ENCODE measurements around the gene PROC.

- no peak for TF ChIP-seq GLI4 (tag by site-specific recombination; IDR thresholded peaks at IDR 0.05)
- no peak for TF ChIP-seq ATF2 (tag by site-specific recombination; IDR thresholded peaks at IDR 0.05; ENCODE audit: low read depth)
- TF ChIP-seq ZNF133 (tag by site-specific recombination; IDR thresholded peaks at IDR 0.05), result no peak
- no peak for TF ChIP-seq CTCF (tag by site-specific recombination; IDR thresholded peaks at IDR 0.05)
- no peak for TF ChIP-seq KLF9 (tag by site-specific recombination; IDR thresholded peaks at IDR 0.05; ENCODE audit: low read depth)
- no peak for TF ChIP-seq ZNF140 (tag by site-specific recombination; IDR thresholded peaks at IDR 0.05)
- TF ChIP-seq ZNF473 (tag by site-specific recombination; IDR thresholded peaks at IDR 0.05), result no peak
- TF ChIP-seq ZNF23 (tag by site-specific recombination; IDR thresholded peaks at IDR 0.05; ENCODE audit: borderline replicate concordance), result no peak
- TF ChIP-seq ZNF529 (tag by site-specific recombination; IDR thresholded peaks at IDR 0.05; ENCODE audit: insufficient replicate concordance), result no peak
- no peak for TF ChIP-seq GFI1B (tag by site-specific recombination; IDR thresholded peaks at IDR 0.05)
- no peak for TF ChIP-seq ZNF549 (tag by site-specific recombination; IDR thresholded peaks at IDR 0.05)
- TF ChIP-seq PBX3 (CRISPR knock-in tag; IDR thresholded peaks at IDR 0.05), result no peak
- TF ChIP-seq ZNF558 (tag by site-specific recombination; IDR thresholded peaks at IDR 0.05), result no peak
These were observed 38.4 kb upstream of the PROC start for GRCh38 chr2:127379712-127380355.

All from HEK293 (cell line).